AG08395 (cell line): ENCODE measurements around the gene TMEM178B.

Experiments
- DNase-seq: peaks from one replicate; pipeline ENCODE4 v3.0.0; 2012; ENCODE audit warnings: mixed read lengths, low spot score

TMEM178B gene

DNA sequence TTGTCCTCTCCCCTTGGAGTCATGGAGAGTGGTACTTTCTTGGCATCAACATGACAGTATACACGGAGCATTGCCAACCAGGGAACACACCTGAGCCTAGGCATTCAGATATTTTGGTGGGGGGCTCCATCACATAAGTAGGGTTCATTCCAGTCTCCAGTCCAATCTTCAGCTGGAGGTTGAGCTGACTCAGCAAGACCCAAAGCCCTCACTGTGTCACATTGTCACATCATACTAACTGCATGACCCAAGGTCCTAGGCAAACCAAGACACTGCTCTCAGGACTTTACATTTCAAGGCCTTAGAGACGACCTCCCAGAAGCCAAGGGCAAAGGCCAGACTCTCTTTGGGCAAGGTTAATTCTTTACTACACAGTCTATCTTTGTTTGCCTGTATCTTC, 190.1 kb downstream of the TMEM178B start:
- no peak for DNase-seq

DNA sequence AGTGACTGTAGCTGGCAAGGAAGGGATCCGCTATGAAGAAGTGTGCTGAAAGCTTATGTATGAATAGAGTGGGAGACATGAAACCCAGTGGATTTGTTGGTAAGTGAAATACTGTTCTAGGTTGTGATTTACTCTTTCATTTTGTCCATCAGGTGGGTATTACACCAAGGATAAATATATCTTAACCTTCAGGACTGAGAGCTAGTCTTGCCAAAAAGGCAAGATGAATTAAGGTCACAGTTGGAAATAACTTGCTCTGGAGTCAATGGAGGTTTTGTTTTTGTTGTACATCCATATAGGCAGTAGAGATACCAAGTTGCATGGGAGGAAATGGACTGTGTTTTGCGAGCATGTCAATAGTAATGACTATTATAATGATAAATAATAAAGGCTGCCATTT, 190.6 kb downstream of the TMEM178B start:
- DNase-seq: no peak

DNA sequence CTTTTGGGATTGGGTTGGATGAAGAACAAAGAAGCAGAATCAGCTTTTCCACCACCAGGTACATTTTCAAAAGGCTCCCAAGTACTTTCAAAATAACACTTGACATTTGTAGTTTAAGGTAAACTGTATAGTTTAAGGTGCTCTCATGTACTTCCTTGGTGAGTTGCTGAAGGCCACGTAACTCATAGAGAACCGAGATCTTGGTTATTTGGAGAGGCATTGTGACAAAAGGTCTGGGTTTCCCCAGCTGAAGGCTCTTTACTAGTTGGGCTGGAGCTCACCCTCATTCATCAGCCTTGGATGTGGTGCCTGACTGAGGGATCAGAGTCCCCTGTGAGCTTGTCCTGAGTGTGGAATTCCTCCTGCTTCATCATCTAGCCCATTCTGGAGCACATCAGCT, 191.8 kb downstream of the TMEM178B start:
- DNase-seq: no peak

- no peak for DNase-seq
Observed at GRCh38 chr7:141268614-141269013, 194.8 kb downstream of the TMEM178B start.

DNA sequence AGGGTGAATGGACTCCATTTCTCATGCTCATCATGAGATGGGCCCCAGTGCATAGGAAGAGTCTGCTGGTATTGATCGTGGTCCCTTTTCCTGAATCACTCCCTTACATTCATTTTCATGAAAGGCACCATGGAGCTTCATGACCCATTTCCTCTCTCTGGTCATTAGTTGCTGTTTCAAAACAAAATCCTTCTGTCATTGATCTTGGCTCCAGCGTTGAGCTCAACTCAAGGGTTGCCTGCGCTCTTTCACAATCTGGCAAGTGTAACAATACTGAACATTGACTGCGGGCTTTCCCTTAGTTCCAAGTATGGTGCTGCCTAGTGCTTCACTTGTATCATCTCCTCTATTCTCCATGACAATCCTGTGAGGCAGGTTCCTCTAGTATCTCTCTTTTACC, 197.6 kb downstream of the TMEM178B start:
- DNase-seq: no peak

DNA sequence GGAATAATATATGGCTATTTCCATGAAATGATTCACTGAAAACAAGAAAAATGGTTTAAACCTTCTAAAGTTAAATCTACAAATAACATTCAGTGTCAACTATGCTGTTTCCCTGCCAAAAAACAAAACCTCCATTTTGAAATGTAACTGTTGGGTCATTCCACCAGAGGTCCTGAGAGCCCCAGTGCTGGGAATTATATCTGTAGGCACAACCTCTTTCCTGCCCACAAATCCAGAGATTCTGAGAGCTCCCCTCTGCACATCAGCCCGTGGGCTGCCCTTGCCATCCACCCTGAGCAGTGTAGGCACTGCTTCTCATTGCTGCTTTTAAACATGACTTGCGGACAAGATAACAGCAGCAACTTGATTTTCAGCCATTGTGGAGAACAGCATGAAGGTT, 198.6 kb downstream of the TMEM178B start:
- no peak for DNase-seq

GRCh38 chr7:141275350-141275749, 201.5 kb downstream of the TMEM178B start:
- DNase-seq: no peak

DNA sequence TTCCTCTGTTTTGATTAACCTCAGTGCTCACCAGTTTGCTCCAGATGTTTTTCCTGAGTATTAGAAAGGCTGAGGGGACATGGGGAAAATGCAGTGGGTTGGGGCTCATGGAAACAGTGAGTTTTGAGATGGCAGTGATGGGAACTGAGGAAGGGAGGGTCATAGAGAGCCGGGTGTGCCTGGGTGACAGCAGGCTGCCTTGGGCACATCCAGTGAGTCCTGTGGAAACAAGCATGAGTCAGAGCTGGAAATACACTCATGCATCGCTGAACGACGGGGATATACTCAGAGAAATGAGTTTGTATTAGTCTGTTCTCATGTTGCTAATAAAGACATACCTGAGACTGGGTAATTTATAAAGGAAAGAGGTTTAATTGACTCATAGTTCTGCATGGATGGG, 202.2 kb downstream of the TMEM178B start:
- no peak for DNase-seq

GRCh38 chr7:141280100-141280499, 206.2 kb downstream of the TMEM178B start:
- no peak for DNase-seq

DNA sequence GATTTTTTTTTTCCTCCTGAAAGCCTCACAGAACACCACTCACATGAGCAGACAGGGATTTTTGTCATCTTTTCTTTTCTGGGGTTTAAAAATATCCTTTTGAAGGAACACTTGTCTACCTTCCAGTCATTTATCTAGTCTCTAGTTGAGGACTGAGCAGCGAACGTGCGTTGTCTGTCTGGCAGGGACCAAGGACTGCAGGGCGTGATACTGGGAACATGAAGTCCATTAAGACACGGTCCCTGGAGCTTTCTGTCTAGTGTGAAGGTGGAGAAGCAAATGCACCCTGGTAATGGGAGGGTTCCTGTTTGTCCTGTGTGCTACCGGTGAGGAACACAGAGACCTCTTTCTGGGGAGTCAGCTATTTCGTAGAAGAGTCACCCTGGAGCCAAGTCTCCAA, 207.4 kb downstream of the TMEM178B start:
- no peak for DNase-seq

DNA sequence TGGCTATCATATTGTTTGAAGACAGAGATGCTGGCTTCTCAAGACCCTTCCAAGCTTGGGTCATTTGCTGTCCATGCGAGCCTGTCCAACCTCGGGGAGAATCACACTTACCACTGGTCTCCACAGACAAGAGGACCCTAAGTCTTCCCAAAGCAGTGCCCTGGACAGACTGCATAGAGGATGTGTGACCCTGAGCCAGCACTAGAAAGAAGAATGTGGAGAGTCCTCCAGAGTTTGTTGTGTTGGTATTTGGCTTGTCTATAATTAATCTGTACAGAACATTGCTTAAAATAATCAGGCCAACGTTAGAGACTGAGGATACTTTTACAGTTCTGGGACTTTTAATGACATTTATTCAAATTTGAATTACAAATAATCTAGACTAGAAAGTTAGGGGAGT, 212.7 kb downstream of the TMEM178B start:
- no peak for DNase-seq

GRCh38 chr7:141287936-141288335, 214.1 kb downstream of the TMEM178B start:
- DNase-seq: no peak

DNA sequence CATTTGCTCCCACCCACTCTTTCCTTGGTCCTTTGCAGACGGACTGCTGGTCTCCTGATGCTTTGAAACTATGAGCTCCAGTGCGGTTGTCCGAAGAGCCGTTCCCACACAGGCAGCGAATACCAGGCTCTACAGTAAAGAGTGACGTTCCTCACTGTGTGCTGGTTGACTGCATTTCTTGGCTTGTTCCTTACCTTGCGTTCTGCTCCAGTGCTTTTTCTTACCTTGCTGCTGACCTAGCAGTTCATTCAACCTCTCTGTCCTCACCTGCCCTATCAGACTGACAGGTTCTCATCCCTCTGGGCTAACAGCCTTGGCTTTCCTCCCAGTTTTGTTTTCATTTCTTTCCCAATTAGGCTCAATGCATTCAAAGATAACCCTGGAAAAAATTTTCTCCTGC, 214.8 kb downstream of the TMEM178B start:
- no peak for DNase-seq

- DNase-seq: no peak
Observed at GRCh38 chr7:141290365-141290764, 216.5 kb downstream of the TMEM178B start.

- DNase-seq: no peak
Observed at GRCh38 chr7:141290973-141291372, 217.1 kb downstream of the TMEM178B start.

GRCh38 chr7:141291541-141291940, 217.7 kb downstream of the TMEM178B start:
- DNase-seq: no peak

DNA sequence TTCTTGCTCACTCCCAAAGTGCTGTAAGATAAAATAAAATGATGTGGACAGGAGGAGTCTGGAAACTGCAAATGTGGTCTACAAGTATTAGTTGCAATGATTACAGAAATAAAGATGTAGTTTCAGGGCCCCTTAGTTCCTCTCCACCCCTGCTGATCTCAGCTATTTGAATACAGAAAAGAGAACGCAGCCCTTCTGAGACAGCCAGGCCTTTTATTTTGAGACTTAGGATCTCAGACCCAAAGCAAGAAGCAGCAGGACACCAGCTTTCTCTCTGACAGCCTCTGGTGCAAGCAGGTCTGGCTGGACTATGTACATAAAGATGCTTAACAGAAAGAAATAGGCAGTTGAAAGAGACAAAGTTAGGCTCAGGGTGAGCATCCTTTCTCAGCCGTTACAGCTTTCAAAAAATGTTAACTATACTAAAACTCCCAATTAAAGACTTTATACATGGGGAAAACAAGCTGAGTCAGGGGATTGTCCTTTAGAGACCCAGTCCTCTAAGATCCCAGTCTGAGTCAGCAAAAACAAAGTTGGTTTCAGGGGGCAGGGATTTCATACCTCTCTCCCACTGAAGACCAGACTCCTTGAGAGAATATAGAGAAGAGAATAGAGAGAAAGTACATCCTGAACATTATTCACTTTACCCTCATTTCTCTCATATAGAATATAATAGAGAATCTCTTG, 220.4 kb downstream of the TMEM178B start:
- no peak for DNase-seq

- no peak for DNase-seq
Observed at GRCh38 chr7:141295367-141295895, 221.6 kb downstream of the TMEM178B start.

GRCh38 chr7:141300816-141301215, 227.0 kb downstream of the TMEM178B start:
- no peak for DNase-seq

GRCh38 chr7:141301544-141301943, 227.7 kb downstream of the TMEM178B start:
- no peak for DNase-seq

- DNase-seq: no peak
Observed at GRCh38 chr7:141302617-141303016, 228.8 kb downstream of the TMEM178B start.

DNA sequence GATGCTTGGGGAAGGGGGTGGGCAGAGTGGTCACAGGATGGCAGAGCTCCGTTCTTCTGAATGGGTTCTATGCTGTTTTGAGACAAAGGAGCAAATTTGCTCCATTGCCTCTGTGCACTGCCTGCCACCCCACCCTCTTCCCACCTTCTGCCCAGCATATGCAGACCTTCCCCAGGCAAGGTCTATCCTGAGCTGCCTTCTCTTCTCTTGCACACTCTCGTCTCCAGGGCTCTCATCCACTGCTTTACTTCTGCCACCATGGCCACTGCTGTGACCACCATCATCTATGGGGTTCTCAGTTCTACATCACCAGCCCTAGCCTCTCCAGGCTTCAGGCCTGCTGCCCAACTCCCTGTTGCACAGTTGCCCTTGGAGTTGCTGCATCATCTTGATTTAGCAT, 230.4 kb downstream of the TMEM178B start:
- DNase-seq: no peak

DNA sequence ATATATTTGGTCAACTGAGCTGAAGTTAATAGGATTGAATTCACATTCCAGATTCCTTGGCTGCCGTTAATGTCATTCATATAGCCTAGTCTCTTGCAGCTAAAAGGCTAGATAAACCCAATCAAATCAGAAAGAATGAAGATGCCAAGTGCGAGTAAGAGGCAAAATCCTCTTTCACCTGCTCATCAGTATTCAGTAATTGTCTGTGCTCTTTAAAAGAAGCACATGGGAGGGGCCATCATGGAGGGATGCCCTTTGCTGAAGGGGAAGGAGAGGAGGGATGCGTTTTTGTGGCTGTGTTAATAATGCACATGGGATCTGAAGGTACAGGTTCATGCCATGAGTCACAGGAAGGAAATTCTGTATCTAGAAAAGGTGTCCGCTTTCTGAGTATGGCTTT, 232.2 kb downstream of the TMEM178B start:
- DNase-seq: no peak

DNA sequence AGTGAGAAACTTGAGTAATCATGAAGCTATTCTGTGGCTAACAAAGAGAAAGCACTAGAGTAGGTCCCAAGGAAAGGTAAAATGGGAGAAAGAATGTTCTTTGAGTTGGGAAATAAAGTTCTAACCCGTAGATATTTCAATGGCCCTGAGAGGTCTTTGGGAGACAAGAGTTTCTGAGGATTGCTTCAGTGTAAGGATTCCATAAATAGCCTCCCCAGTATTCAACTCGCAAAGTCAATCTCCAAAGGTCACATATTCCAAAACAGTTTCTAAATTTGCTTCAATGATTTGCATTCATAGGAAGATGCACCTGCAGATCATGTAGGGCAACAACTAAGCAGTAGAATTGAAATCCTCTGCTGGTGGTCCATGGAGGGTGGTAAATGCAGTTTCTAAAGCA, 238.5 kb downstream of the TMEM178B start:
- no peak for DNase-seq
